Putamen (tissue), 1 donor: ENCODE measurements around the gene PSMC3IP.
A peak's percentile ranks its signal among the peaks of the same experiment; 100 is the strongest.

ENCODE experiments used
- DNase-seq: peaks from one replicate; pipeline ENCODE4 v3.0.0-alpha.2; 2016; ENCODE audit warnings: low spot score

PSMC3IP gene

DNA sequence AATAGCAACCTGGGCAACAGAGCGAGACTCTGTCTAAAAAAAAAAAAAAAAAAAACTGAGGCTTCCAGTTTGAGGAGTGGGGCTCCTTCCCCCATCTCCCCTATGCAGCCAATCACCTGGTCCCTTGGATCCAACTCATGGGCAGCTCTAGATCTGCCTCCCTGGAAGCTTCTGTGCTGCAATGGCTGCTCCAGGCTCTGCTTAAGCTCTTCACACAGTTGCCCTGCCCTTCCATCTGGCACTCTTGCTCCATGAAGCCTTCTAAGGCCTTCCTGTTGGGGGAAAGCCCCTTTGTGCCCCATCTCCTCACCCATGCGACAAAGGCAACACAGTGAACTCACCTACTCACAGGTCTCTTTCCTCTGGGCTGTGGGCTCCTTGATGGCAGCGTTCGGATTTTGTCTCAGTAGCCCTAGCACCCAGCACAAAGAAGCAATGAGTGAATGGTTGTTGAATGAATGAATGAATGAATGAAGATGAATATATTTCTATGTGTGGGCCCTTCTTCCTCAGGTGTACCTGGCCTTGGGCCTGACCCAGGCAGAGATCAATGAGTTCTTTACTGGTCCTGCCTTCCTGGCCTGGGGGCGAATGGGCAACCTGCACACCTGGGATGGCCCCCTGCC is 39.6 kb downstream of the PSMC3IP start:
- DNase-seq: no peak

DNA sequence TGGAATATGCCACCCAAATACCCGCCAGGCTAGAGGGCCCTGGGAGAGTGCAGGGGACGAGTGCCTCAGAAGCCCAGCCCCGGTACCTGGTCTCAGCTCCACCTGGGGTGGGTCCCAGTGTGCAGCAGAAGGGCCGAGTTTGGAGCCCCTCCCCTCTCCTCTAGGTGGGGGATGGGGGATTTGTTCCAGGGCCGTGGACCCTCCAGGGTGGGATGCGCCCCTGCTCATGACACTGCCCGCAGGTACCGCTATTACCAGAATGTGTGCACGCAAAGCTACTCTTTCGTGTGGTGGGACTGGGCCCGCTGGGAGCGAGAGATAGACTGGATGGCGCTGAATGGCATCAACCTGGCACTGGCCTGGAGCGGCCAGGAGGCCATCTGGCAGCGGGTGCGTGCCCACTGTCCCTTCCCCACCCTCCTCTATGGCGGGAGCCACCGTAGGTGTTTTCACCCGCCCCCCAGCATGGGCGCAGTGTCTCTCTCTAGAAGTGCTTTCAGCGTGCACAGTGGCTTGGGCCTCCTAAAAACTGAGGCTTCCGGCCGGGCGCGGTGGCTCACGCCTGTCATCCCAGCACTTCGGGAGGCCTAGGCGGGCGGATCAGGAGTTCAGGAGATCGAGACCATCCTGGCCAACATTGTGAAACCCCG is 40.2 kb downstream of the PSMC3IP start:
- DNase-seq: no peak

DNA sequence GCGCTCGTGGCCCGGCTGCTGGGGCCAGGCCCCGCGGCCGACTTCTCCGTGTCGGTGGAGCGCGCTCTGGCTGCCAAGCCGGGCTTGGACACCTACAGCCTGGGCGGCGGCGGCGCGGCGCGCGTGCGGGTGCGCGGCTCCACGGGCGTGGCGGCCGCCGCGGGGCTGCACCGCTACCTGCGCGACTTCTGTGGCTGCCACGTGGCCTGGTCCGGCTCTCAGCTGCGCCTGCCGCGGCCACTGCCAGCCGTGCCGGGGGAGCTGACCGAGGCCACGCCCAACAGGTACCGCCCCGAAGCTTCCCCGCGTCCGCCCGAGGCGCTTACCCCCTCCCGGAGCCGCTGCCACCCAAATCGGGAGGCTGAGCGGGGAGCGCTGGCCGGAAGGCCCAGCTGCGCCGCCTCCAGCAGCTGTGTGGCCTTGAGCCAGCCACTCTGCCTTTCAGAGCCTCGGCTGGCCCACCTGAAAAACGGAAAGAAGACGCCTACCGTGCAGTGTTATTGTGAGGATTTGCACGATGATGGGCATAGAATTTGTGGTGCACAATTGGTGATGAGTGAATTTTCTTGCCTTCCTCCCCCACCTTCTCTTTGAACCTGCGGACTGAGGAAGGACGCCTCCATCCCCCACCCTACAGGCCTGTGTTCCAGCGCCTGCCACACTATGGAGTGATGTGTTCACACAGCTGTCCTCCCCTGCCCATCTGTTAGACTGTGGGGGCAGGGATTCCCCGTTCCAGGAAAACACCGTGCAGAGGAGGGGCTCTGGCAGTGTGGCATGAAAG is 41.0 kb downstream of the PSMC3IP start:
- peak; percentile 66 for DNase-seq

- DNase-seq: peak; percentile 92
Measured at GRCh38 chr17:42536048-42536371, 41.5 kb downstream of the PSMC3IP start, which contains the start of gene NAGLU. NAGLU (plus strand) TSS chr17:42536241; CDS start chr17:42536273, 32 bp downstream.

GRCh38 chr17:42535155-42536047 is 42.1 kb downstream of the PSMC3IP start:
- DNase-seq: no peak

GRCh38 chr17:42531455-42532354 is 45.8 kb downstream of the PSMC3IP start:
- peak; percentile 61 for DNase-seq

- DNase-seq: no peak
Measured at GRCh38 chr17:42530952-42531454, 46.5 kb downstream of the PSMC3IP start.

GRCh38 chr17:42529061-42529460 is 48.5 kb downstream of the PSMC3IP start:
- DNase-seq: no peak

- no peak for DNase-seq
Measured at GRCh38 chr17:42527932-42528331, 49.6 kb downstream of the PSMC3IP start.

DNA sequence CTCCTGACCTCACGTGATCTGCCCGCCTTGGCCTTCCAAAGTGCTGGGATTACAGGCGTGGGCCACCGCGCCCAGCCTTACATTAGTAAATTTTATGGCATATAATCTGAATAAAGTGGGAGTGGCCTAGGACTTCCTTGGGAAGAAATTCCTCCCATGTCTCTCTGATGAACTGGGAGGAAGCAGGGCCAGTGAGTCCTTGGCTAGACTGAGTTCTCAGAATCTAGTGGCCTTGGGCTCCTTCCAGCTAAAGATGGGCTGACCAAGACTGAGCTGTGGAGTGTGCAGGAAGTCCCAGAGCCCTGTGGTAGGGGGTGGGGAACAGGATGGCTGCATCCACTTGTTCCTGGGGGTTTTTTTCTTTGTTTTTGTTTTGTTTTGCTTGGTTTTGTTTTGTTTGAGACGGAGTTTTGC is 51.5 kb downstream of the PSMC3IP start:
- no peak for DNase-seq

- no peak for DNase-seq
Measured at GRCh38 chr17:42525221-42525620, 52.3 kb downstream of the PSMC3IP start.

- no peak for DNase-seq
Measured at GRCh38 chr17:42522798-42523278, 54.7 kb downstream of the PSMC3IP start.
